Astrocyte of the cerebellum (primary cell): ENCODE measurements around the gene PIAS1.

Experiments used
- DNase-seq: peaks from one replicate; pipeline ENCODE4 v3.0.0-alpha.2; 2011; ENCODE audit warnings: low read depth
- H3K4me3 ChIP-seq: 2 replicates; pipeline ENCODE4 v1.5.1; 2011; ENCODE audit warnings: mild to moderate bottlenecking, low read depth, low read length, moderate library complexity
- CTCF ChIP-seq: IDR thresholded peaks from 2 replicates; pipeline ENCODE4 v1.5.1; 2012; ENCODE audit warnings: low read length, low read depth, moderate library complexity, mild to moderate bottlenecking; ENCODE audit errors: missing control alignments
- in situ Hi-C: cut with HindIII; loops from 2 replicates; pipeline ENCODE4 v1.10.0; 2017; ENCODE audit warnings: low sequenced_read_pairs

Gene PIAS1

GRCh38 chr15:68106656-68107055 is 52.5 kb downstream of the PIAS1 start:
- H3K4me3 ChIP-seq: no peak overlapping the region
- TF ChIP-seq CTCF: no peak
- in situ Hi-C loops: no loop called here
- peak; percentile 23 for DNase-seq

- no peak overlapping the region for H3K4me3 ChIP-seq
- no peak for TF ChIP-seq CTCF
- in situ Hi-C loops: no loop called here
These were observed 53.0 kb downstream of the PIAS1 start for GRCh38 chr15:68107142-68107541.

GRCh38 chr15:68112706-68113105 is 58.6 kb downstream of the PIAS1 start:
- TF ChIP-seq CTCF: no peak
- H3K4me3 ChIP-seq: no peak overlapping the region
- in situ Hi-C loops: no loop called here
- DNase-seq: no peak

More at GRCh38 chr15:68107142-68107541, 53.0 kb downstream of the PIAS1 start:
- no peak for DNase-seq

GRCh38 chr15:68113273-68113672 is 59.2 kb downstream of the PIAS1 start:
- DNase-seq: no peak
- no peak overlapping the region for H3K4me3 ChIP-seq
- in situ Hi-C loops: no loop called here
- no peak for TF ChIP-seq CTCF

GRCh38 chr15:68113751-68114150 is 59.6 kb downstream of the PIAS1 start:
- in situ Hi-C loops: no loop called here
- no peak for TF ChIP-seq CTCF
- no peak for DNase-seq
- no peak overlapping the region for H3K4me3 ChIP-seq

- in situ Hi-C loops: no loop called here
- no peak for TF ChIP-seq CTCF
- DNase-seq: no peak
- H3K4me3 ChIP-seq: no peak overlapping the region
These were observed 60.2 kb downstream of the PIAS1 start for GRCh38 chr15:68114356-68114755.

- no peak overlapping the region for H3K4me3 ChIP-seq
- in situ Hi-C loops: no loop called here
- no peak for TF ChIP-seq CTCF
- no peak for DNase-seq
These were observed 60.7 kb downstream of the PIAS1 start for GRCh38 chr15:68114840-68115239.
